ENCODE results near the gene PAX4.
A peak's percentile ranks its signal among the peaks of the same experiment; 100 is the strongest.

PAX4 gene

GRCh38 chr7:127618042-127618441 lies at the start of gene PAX4:
TSS of gene PAX4 (minus strand) at chr7:127618142. CDS start at chr7:127615928, 2,214 bp downstream.
- Mint-ChIP-seq H3K27me3 (peaks cover 71% of the 10 kb centered on the region), H3K9me3 (no peaks in the 10 kb centered on the region), H3K27ac (no peak within 1 kb of the TSS), H3K36me3 (ENCODE audit: low read depth) (no peaks in the 10 kb centered on the region), H3K4me3 (no peak within 1 kb of the TSS), H3K4me1 (ENCODE audit: low read depth) (peaks cover 13% of the 10 kb centered on the region)
- intact Hi-C loops (cut with micrococcal nuclease), result no loop called here

- Mint-ChIP-seq H3K9me3 (no peaks in the 10 kb centered on the region), H3K4me3 (no peak overlapping the region), H3K27ac (peak overlapping the region; percentile 81), H3K27me3 (no peaks in the 10 kb centered on the region), H3K4me1 (ENCODE audit: low read depth) (peaks cover 65% of the 10 kb centered on the region), H3K36me3 (ENCODE audit: low read depth) (peaks cover 63% of the 10 kb centered on the region)
- intact Hi-C loops (cut with micrococcal nuclease), result no loop called here
These were observed 49.2 kb upstream of the PAX4 start for GRCh38 chr7:127667017-127667670.

- peak overlapping the region; percentile 42 for H3K27ac Mint-ChIP-seq
- H3K4me3 Mint-ChIP-seq, result no peak overlapping the region
- H3K4me1 Mint-ChIP-seq (ENCODE audit: low read depth), result peaks cover 70% of the 10 kb centered on the region
- H3K36me3 Mint-ChIP-seq (ENCODE audit: low read depth), result peaks cover 63% of the 10 kb centered on the region
- no peaks in the 10 kb centered on the region for H3K27me3 Mint-ChIP-seq
- no peaks in the 10 kb centered on the region for H3K9me3 Mint-ChIP-seq
- intact Hi-C loops (cut with micrococcal nuclease), result no loop called here
These were observed 48.7 kb upstream of the PAX4 start for GRCh38 chr7:127666602-127667001.

GRCh38 chr7:127665922-127666321 lies 48.0 kb upstream of the PAX4 start:
- Mint-ChIP-seq H3K9me3 (no peaks in the 10 kb centered on the region), H3K27ac (peak overlapping the region; percentile 42), H3K4me3 (no peak overlapping the region), H3K36me3 (ENCODE audit: low read depth) (peaks cover 64% of the 10 kb centered on the region), H3K27me3 (no peaks in the 10 kb centered on the region), H3K4me1 (ENCODE audit: low read depth) (peaks cover 77% of the 10 kb centered on the region)
- intact Hi-C loops (cut with micrococcal nuclease), result no loop called here

- Mint-ChIP-seq H3K27me3 (no peaks in the 10 kb centered on the region), H3K4me1 (ENCODE audit: low read depth) (peaks cover 89% of the 10 kb centered on the region), H3K4me3 (no peak overlapping the region), H3K27ac (peak overlapping the region; percentile 67), H3K9me3 (no peaks in the 10 kb centered on the region), H3K36me3 (ENCODE audit: low read depth) (peaks cover 65% of the 10 kb centered on the region)
- intact Hi-C loops (cut with micrococcal nuclease), result loop anchor here (5.0 kb wide), 1 partner anchor 267 kb away; the partner anchor contains the start of gene ZNF800
These were observed 41.2 kb upstream of the PAX4 start for GRCh38 chr7:127658970-127659630.

GRCh38 chr7:127657500-127657899 lies 39.6 kb upstream of the PAX4 start:
- no peaks in the 10 kb centered on the region for H3K27me3 Mint-ChIP-seq
- H3K27ac Mint-ChIP-seq, result peak overlapping the region; percentile 57
- H3K36me3 Mint-ChIP-seq (ENCODE audit: low read depth), result peaks cover 59% of the 10 kb centered on the region
- intact Hi-C loops (cut with micrococcal nuclease), result loop anchor here (5.0 kb wide), 1 partner anchor 265 kb away; the partner anchor contains the start of gene ZNF800
- H3K4me3 Mint-ChIP-seq, result no peak overlapping the region
- H3K9me3 Mint-ChIP-seq, result no peaks in the 10 kb centered on the region
- H3K4me1 Mint-ChIP-seq (ENCODE audit: low read depth), result peaks cover 96% of the 10 kb centered on the region

- peaks cover 57% of the 10 kb centered on the region for H3K36me3 Mint-ChIP-seq (ENCODE audit: low read depth)
- peak overlapping the region; percentile 84 for H3K27ac Mint-ChIP-seq
- no peaks in the 10 kb centered on the region for H3K9me3 Mint-ChIP-seq
- peaks cover 82% of the 10 kb centered on the region for H3K4me1 Mint-ChIP-seq (ENCODE audit: low read depth)
- intact Hi-C loops (cut with micrococcal nuclease), result loop anchor here (5.0 kb wide), 1 partner anchor 263 kb away; the partner anchor contains the start of gene ZNF800
- peak overlapping the region; percentile 64 for H3K4me3 Mint-ChIP-seq
- H3K27me3 Mint-ChIP-seq, result no peaks in the 10 kb centered on the region
These were observed 37.8 kb upstream of the PAX4 start for GRCh38 chr7:127655720-127656119.

- Mint-ChIP-seq H3K9me3 (no peaks in the 10 kb centered on the region), H3K36me3 (ENCODE audit: low read depth) (peaks cover 47% of the 10 kb centered on the region), H3K27ac (peak overlapping the region; percentile 84), H3K4me1 (ENCODE audit: low read depth) (peaks cover 72% of the 10 kb centered on the region), H3K4me3 (peak overlapping the region; percentile 64), H3K27me3 (no peaks in the 10 kb centered on the region)
- intact Hi-C loops (cut with micrococcal nuclease), result loop anchor here (5.0 kb wide), 1 partner anchor 262 kb away; the partner anchor contains the start of gene ZNF800
These were observed 36.8 kb upstream of the PAX4 start for GRCh38 chr7:127654404-127655394.

- intact Hi-C loops (cut with micrococcal nuclease), result no loop called here
- no peaks in the 10 kb centered on the region for H3K27me3 Mint-ChIP-seq
- H3K36me3 Mint-ChIP-seq (ENCODE audit: low read depth), result peaks cover 42% of the 10 kb centered on the region
- H3K9me3 Mint-ChIP-seq, result no peaks in the 10 kb centered on the region
- H3K4me3 Mint-ChIP-seq, result peak overlapping the region; percentile 95
- H3K4me1 Mint-ChIP-seq (ENCODE audit: low read depth), result peaks cover 60% of the 10 kb centered on the region
- no peak overlapping the region for H3K27ac Mint-ChIP-seq
These were observed 35.5 kb upstream of the PAX4 start for GRCh38 chr7:127653396-127653795.

GRCh38 chr7:127652333-127653248 lies 34.6 kb upstream of the PAX4 start:
- H3K27me3 Mint-ChIP-seq, result no peaks in the 10 kb centered on the region
- peak overlapping the region; percentile 95 for H3K27ac Mint-ChIP-seq
- peak overlapping the region; percentile 95 for H3K4me3 Mint-ChIP-seq
- intact Hi-C loops (cut with micrococcal nuclease), result loop anchor here (1.0 kb wide), 1 partner anchor 64 kb away; the partner anchor contains the start of gene ARF5
- H3K4me1 Mint-ChIP-seq (ENCODE audit: low read depth), result peaks cover 52% of the 10 kb centered on the region
- H3K9me3 Mint-ChIP-seq, result no peaks in the 10 kb centered on the region
- peaks cover 37% of the 10 kb centered on the region for H3K36me3 Mint-ChIP-seq (ENCODE audit: low read depth)

- H3K27ac Mint-ChIP-seq, result peak within 1 kb of the TSS; percentile 95
- no peaks in the 10 kb centered on the region for H3K27me3 Mint-ChIP-seq
- intact Hi-C loops (cut with micrococcal nuclease), result loop anchor here (1.0 kb wide), 2 partner anchors 63 to 66 kb away; partner anchors contain the start of genes ARF5 and GCC1
- H3K9me3 Mint-ChIP-seq, result no peaks in the 10 kb centered on the region
- peak within 1 kb of the TSS; percentile 95 for H3K4me3 Mint-ChIP-seq
- peaks cover 44% of the 10 kb centered on the region for H3K4me1 Mint-ChIP-seq (ENCODE audit: low read depth)
- H3K36me3 Mint-ChIP-seq (ENCODE audit: low read depth), result peaks cover 29% of the 10 kb centered on the region
These were observed 33.8 kb upstream of the PAX4 start, which contains the start of gene SND1 for GRCh38 chr7:127651556-127652332. TSS of gene SND1 (plus strand) at chr7:127652194. CDS start at chr7:127652374, 180 bp downstream.

Data from dendritic cell treated with granulocyte-macrophage colony-stimulating factor and Interleukin-4, amounts not matched to agents 40 ng/mL and 50 ng/mL, for 4 days (primary cell).